Peyer's patch (tissue), 4 donors: ENCODE measurements around the gene TMEM39B. TPM values are rescaled to one million over a fixed set of nuclear protein-coding genes. Genes with fewer than 3 reads are reported as not detected.
"Not testable (repeated sequence)": the region's sequence is repeated elsewhere in the genome, so short reads cannot be mapped to it uniquely, and the experiment has no call there.

ENCODE experiments used
- DNase-seq, 3 donors: peaks; one replicate each; pipeline ENCODE4 v3.0.0-alpha.2; 2017 to 2019
- H3K27ac ChIP-seq, 4 donors: fragments of 200-600 bp; sonication (generic); one replicate each; pipeline ENCODE4 v1.5.1; 2016 to 2019
- H3K27me3 ChIP-seq, 2 donors: fragments of 200-600 bp; sonication (generic); one replicate each; pipeline ENCODE4 v1.5.1; 2019
- H3K36me3 ChIP-seq, 3 donors: fragments of 200-600 bp; sonication (generic); one replicate each; pipeline ENCODE4 v1.5.1; 2016 to 2019
- H3K4me1 ChIP-seq, 4 donors: fragments of 200-600 bp; sonication (generic); one replicate each; pipeline ENCODE4 v1.5.1; 2016 to 2019
- H3K4me3 ChIP-seq, 4 donors: fragments of 200-600 bp; sonication (generic); 1 replicate in 3 of 4; 2 replicates in 1 of 4; pipeline ENCODE4 v1.5.1; 2016 to 2019; ENCODE audit warnings: mild to moderate bottlenecking in 1 of 4
- H3K9me3 ChIP-seq, 4 donors: fragments of 200-600 bp; sonication (generic); one replicate each; pipeline ENCODE4 v1.5.1; 2016 to 2019; ENCODE audit warnings: mild to moderate bottlenecking in 1 of 4
- POLR2A ChIP-seq, 2 donors: fragments of 450-650 bp; IDR thresholded peaks; one replicate each; pipeline ENCODE4 v1.5.1; 2017; ENCODE audit warnings: antibody characterized with exemption in 2 of 2, mild to moderate bottlenecking in 2 of 2, moderate library complexity in 2 of 2
- total RNA-seq, 4 donors: library from RNA; depleted of rRNA; stranded (reverse); fragments of >200 nt; gene quantifications; one replicate each; pipeline ENCODE4 v1.1.0, GENCODE V29; 2016
- TF ChIP-seq, protein P1 (sequence below), 6 experiments: fragments of 450-650 bp in 4 of 6; fragments of 200-600 bp in 2 of 6; sonication (generic) in 1 of 6; IDR thresholded peaks; one replicate each; pipeline ENCODE4 v1.5.1; 2017 to 2019; ENCODE audit warnings: antibody characterized with exemption in 6 of 6, mild to moderate bottlenecking in 3 of 6, moderate library complexity in 1 of 6

TMEM39B gene
- total RNA-seq, 4 donors from 2014 or later = 2.5 to 9.9 (median 6.6) TPM

DNA sequence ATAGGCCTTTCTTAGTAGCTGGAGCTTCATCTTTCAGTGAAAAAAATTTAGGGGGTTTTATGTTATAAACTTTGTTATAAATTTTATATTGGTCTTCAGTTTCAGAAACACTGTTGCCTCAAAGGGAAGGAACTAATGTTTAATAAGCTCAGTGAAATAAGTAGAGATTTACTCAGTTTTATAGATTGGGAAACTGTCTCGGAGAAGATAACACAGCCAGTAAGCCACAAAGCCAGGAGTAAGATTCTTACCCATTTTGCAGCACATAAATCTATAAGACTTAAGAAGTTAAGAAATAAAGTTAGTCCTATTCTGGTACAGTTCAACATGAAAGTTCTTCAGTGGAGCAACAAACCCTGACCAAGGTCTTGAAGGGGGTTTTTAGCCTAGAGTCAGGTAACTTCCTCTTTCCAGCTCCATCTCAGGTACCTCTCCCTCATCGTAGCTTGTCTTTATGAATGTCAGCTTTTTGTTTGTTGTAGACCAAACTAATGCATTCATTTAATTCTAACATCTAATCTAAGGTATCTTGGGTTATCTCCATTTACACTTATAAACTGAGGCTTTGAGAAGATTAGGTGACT, 38.4 kb downstream of the TMEM39B start:
- Histone ChIP-seq H3K27me3 (no peaks in the 10 kb centered on the region), H3K4me3 (no peak overlapping the region), H3K9me3 (no peaks in the 10 kb centered on the region), H3K27ac (no peak overlapping the region), H3K4me1 (peaks cover 0 to 41% (median 18%) of the 10 kb centered on the region in 4 donors), H3K36me3 (no peaks in the 10 kb centered on the region)
- TF ChIP-seq, protein P1, sequence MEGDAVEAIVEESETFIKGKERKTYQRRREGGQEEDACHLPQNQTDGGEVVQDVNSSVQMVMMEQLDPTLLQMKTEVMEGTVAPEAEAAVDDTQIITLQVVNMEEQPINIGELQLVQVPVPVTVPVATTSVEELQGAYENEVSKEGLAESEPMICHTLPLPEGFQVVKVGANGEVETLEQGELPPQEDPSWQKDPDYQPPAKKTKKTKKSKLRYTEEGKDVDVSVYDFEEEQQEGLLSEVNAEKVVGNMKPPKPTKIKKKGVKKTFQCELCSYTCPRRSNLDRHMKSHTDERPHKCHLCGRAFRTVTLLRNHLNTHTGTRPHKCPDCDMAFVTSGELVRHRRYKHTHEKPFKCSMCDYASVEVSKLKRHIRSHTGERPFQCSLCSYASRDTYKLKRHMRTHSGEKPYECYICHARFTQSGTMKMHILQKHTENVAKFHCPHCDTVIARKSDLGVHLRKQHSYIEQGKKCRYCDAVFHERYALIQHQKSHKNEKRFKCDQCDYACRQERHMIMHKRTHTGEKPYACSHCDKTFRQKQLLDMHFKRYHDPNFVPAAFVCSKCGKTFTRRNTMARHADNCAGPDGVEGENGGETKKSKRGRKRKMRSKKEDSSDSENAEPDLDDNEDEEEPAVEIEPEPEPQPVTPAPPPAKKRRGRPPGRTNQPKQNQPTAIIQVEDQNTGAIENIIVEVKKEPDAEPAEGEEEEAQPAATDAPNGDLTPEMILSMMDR (IDR thresholded peaks at IDR 0.05) = no peak
- TF ChIP-seq POLR2A (IDR thresholded peaks at IDR 0.05) = no peak
- DNase-seq = no peak

DNA sequence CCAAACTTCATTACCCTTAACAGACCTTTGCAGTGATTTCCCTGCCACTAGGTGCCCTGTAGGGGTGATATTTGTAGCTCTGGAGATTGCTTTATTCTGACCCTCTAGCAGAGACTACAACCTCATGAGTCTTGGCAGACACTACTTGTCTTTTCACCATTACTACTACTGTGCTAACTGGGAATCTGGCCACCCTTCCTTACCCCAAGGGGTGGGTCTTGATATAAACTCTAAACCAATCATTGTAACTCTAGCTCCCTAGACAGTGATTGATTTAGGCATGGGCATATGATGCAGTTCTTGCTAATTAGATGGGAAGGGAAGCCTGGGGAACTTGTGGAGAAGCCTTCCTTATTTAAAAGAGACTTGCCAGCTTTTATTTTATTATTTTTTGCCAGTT, 39.0 kb downstream of the TMEM39B start:
- H3K4me1 ChIP-seq = peaks cover 0 to 46% (median 18%) of the 10 kb centered on the region in 4 donors
- no peak overlapping the region for H3K4me3 ChIP-seq
- H3K27me3 ChIP-seq = no peaks in the 10 kb centered on the region
- H3K36me3 ChIP-seq = no peaks in the 10 kb centered on the region
- no peak for DNase-seq
- no peak for TF ChIP-seq POLR2A (IDR thresholded peaks at IDR 0.05)
- TF ChIP-seq, protein P1 (IDR thresholded peaks at IDR 0.05) = no peak
- H3K9me3 ChIP-seq = no peaks in the 10 kb centered on the region
- H3K27ac ChIP-seq = no peak overlapping the region

DNA sequence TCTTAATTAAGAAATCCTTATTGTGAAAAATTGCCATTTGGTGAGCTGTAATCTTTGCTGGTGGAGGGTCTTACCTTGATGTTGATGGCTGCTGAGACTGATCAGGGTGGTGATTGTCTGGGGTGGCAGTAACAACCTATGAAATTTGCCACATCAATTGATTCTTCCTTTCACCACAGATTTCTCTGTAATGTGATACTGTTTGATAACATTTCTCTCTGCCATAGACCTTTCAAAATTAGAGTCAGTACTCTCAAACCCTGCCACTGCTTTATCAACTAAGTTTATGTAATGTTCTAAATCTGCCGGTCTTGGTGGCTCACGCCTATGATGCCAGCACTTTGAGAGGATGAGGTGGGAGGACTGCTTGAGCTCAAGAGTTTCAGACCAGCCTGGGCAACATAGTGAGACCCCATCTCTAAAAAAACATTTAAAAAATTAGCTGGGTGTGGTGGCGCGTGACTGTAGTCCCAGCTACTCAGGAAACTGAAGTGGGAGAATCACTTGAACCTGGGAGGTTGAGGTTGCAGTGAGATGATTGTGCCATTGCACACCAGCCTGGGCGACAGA, 40.2 kb downstream of the TMEM39B start:
- Histone ChIP-seq H3K27me3 (no peaks in the 10 kb centered on the region), H3K36me3 (no peaks in the 10 kb centered on the region), H3K4me1 (peaks cover 0 to 43% (median 18%) of the 10 kb centered on the region in 4 donors), H3K9me3 (no peaks in the 10 kb centered on the region), H3K4me3 (no peak overlapping the region), H3K27ac (no peak overlapping the region)
- TF ChIP-seq POLR2A (IDR thresholded peaks at IDR 0.05) = no peak
- TF ChIP-seq, protein P1 (IDR thresholded peaks at IDR 0.05) = no peak
- DNase-seq = no peak

DNA sequence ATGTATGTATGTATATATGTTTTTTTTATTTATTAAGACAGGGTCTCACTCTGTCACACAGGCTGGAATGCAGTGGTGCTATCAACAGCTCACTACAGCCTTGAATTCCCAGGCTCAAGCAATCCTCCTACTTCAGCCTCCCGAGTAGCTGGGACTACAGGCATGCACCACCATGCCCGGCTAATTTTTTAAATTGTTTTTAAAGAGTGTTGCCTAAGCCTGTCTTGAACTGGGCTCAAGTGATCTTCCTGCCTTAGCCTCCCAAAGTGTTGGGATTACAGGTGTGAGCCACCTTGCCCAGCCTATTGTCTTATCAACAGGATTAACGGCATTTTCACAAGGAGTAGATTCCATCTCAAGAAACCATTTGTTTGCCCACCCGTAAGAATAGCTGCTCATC, 40.7 kb downstream of the TMEM39B start:
- DNase-seq, H3K27me3 ChIP-seq, H3K9me3 ChIP-seq, H3K36me3 ChIP-seq, H3K4me3 ChIP-seq, H3K27ac ChIP-seq: not testable (repeated sequence)
- H3K4me1 ChIP-seq = peaks cover 0 to 43% (median 18%) of the 10 kb centered on the region in 4 donors

DNA sequence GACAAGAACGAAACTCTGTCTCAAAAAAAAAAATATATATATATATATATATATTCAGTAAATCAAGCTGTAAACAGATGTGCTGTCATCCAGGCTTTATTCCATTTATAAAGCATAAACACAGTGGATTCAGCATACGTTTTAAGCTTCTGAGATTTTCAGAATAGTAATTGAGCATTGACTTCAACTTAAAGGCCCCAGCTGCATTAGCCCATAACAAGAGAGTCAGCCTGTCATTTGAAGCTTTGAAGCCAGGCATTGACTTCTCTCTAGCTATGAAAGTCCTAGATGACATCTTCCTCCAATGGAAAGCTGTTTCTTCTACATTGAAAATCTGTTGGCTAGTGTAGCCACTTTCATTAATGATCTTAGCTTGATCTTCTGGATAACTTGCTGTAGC, 41.7 kb downstream of the TMEM39B start:
- TF ChIP-seq, protein P1 (IDR thresholded peaks at IDR 0.05) = no peak
- TF ChIP-seq POLR2A (IDR thresholded peaks at IDR 0.05) = no peak
- peaks cover 0 to 37% (median 17%) of the 10 kb centered on the region in 4 donors for H3K4me1 ChIP-seq
- H3K27ac ChIP-seq = no peak overlapping the region
- no peaks in the 10 kb centered on the region for H3K9me3 ChIP-seq
- no peak for DNase-seq
- H3K4me3 ChIP-seq = no peak overlapping the region
- no peaks in the 10 kb centered on the region for H3K27me3 ChIP-seq
- no peaks in the 10 kb centered on the region for H3K36me3 ChIP-seq

DNA sequence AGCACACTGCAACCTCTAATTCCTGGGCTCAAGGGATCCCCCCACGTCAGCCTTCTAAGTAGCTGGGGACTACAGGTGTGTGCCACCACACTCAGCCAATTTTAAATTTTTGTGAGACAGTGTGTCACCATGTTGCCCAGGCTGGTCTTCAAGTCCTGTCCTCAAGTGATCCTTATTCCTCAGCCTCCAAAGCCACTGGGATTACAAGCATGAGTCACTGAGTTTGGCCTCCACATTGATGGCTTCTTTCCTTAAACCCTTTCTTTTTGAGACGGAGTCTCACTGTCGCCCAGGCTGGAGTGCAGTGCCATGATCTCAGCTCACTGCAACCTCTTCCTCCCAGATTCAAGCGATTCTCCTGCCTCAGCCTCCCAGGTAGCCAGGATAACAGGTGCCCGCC, 42.8 kb downstream of the TMEM39B start:
- peaks cover 0 to 26% (median 10%) of the 10 kb centered on the region in 4 donors for H3K4me1 ChIP-seq
- H3K27ac ChIP-seq = no peak overlapping the region
- no peaks in the 10 kb centered on the region for H3K36me3 ChIP-seq
- H3K4me3 ChIP-seq = no peak overlapping the region
- no peaks in the 10 kb centered on the region for H3K9me3 ChIP-seq
- no peak for DNase-seq
- TF ChIP-seq POLR2A (IDR thresholded peaks at IDR 0.05) = no peak
- TF ChIP-seq, protein P1 (IDR thresholded peaks at IDR 0.05) = no peak
- H3K27me3 ChIP-seq = no peaks in the 10 kb centered on the region
